Gastroesophageal sphincter (tissue), 4 donors: ENCODE results near the gene COBLL1. TPM values are rescaled to one million over a fixed set of nuclear protein-coding genes. Genes with fewer than 3 reads are reported as not detected.

ENCODE experiments used
- ATAC-seq: fragments of 150-250 bp; one replicate; pipeline ENCODE4 v1.9.1; 2016; ENCODE audit warnings: mild to moderate bottlenecking, moderate library complexity
- H3K27ac ChIP-seq, 4 donors: fragments of 200-600 bp; sonication (generic) in 3 of 4; 1 replicate in 3 of 4; 2 replicates in 1 of 4; pipeline ENCODE4 v1.5.1; 2016 to 2019
- H3K27me3 ChIP-seq: fragments of 200-600 bp; sonication (generic); one replicate; pipeline ENCODE4 v1.5.1; 2019
- H3K36me3 ChIP-seq, 2 donors: fragments of 200-600 bp; sonication (generic); one replicate each; pipeline ENCODE4 v1.5.1; 2019; ENCODE audit warnings: control low read depth in 1 of 2
- H3K4me1 ChIP-seq, 3 donors: fragments of 200-600 bp; sonication (generic); 1 replicate in 2 of 3; 2 replicates in 1 of 3; pipeline ENCODE4 v1.5.1; 2016 to 2019; ENCODE audit warnings: control low read depth in 2 of 3
- H3K4me3 ChIP-seq, 2 donors: fragments of 200-600 bp; sonication (generic); one replicate each; pipeline ENCODE4 v1.5.1; 2019; ENCODE audit warnings: mild to moderate bottlenecking in 1 of 2, moderate library complexity in 1 of 2
- H3K9me3 ChIP-seq, 3 donors: fragments of 200-600 bp; sonication (generic); one replicate each; pipeline ENCODE4 v1.5.1; 2017 to 2019; ENCODE audit warnings: control low read depth in 2 of 3
- CTCF ChIP-seq, 4 experiments: fragments of 200-600 bp in 2 of 4; fragments of 450-650 bp in 2 of 4; sonication (generic) in 1 of 4; IDR thresholded peaks; one replicate each; pipeline ENCODE4 v1.5.1; 2017 to 2019; ENCODE audit warnings: antibody characterized with exemption in 4 of 4, mild to moderate bottlenecking in 2 of 4, moderate library complexity in 2 of 4
- EP300 ChIP-seq: sonication (generic); formaldehyde crosslinking; IDR thresholded peaks from one replicate; pipeline ENCODE4 v1.6.1; 2017; ENCODE audit warnings: antibody characterized with exemption, mild to moderate bottlenecking
- POLR2A ChIP-seq, 2 donors: fragments of 450-650 bp; IDR thresholded peaks; one replicate each; pipeline ENCODE4 v1.6.1; 2017; ENCODE audit warnings: antibody characterized with exemption in 2 of 2, mild to moderate bottlenecking in 2 of 2, moderate library complexity in 1 of 2
- POLR2AphosphoS5 ChIP-seq: sonication (generic); formaldehyde crosslinking; IDR thresholded peaks from one replicate; pipeline ENCODE4 v1.6.1; 2017; ENCODE audit warnings: antibody characterized with exemption
- WGBS, 2 donors: methylation state at CpG; one replicate each; pipeline ENCODE4 v1.1.5; 2018; ENCODE audit warnings: low coverage in 1 of 2; 5-methylcytosine and 5-hydroxymethylcytosine counted together
- total RNA-seq, 4 donors: library from RNA; depleted of rRNA; stranded (reverse); fragments of >200 nt; gene quantifications; one replicate each; pipeline ENCODE4 v1.1.0, GENCODE V29; 2016

COBLL1 gene
- total RNA-seq, 4 donors from 2014 or later: 25.7 to 71.6 (median 56.6) TPM

- H3K4me1 ChIP-seq: no peaks in the 10 kb centered on the region
- H3K36me3 ChIP-seq: peaks cover 0 to 5% of the 10 kb centered on the region in 2 donors
- ATAC-seq: no peak
- H3K27me3 ChIP-seq: no peaks in the 10 kb centered on the region
- H3K27ac ChIP-seq: no peak overlapping the region
- TF ChIP-seq POLR2AphosphoS5: no peak
- TF ChIP-seq CTCF (IDR thresholded peaks at IDR 0.05): no peak
- no peak for TF ChIP-seq POLR2A (IDR thresholded peaks at IDR 0.05)
- no peak for TF ChIP-seq EP300
- no peaks in the 10 kb centered on the region for H3K9me3 ChIP-seq
- no peak overlapping the region for H3K4me3 ChIP-seq
Measured at GRCh38 chr2:164669291-164669690, 172.3 kb downstream of the COBLL1 start.

- ATAC-seq: no peak
- 94 to 95% methylated on average over 2 of the region's 2 CpGs for WGBS, 2 donors
- TF ChIP-seq POLR2A (IDR thresholded peaks at IDR 0.05): no peak
- no peak for TF ChIP-seq POLR2AphosphoS5
Measured at GRCh38 chr2:164667566-164667965, 174.1 kb downstream of the COBLL1 start.

GRCh38 chr2:164664070-164664469 is 177.6 kb downstream of the COBLL1 start:
- no peaks in the 10 kb centered on the region for H3K9me3 ChIP-seq
- TF ChIP-seq POLR2A (IDR thresholded peaks at IDR 0.05): no peak
- no peak for TF ChIP-seq POLR2AphosphoS5
- TF ChIP-seq EP300: no peak
- no peak for TF ChIP-seq CTCF (IDR thresholded peaks at IDR 0.05)
- no peaks in the 10 kb centered on the region for H3K27me3 ChIP-seq
- ATAC-seq: no peak
- H3K4me3 ChIP-seq: no peak overlapping the region
- no peaks in the 10 kb centered on the region for H3K36me3 ChIP-seq
- H3K27ac ChIP-seq: no peak overlapping the region
- H3K4me1 ChIP-seq: peaks cover 0 to 18% (median 0%) of the 10 kb centered on the region in 3 donors

More at GRCh38 chr2:164667566-164667965, 174.1 kb downstream of the COBLL1 start:
- Histone ChIP-seq H3K4me1 (peaks cover 0 to 4% (median 0%) of the 10 kb centered on the region in 3 donors), H3K9me3 (no peaks in the 10 kb centered on the region), H3K27me3 (no peaks in the 10 kb centered on the region), H3K4me3 (no peak overlapping the region), H3K27ac (no peak overlapping the region), H3K36me3 (no peaks in the 10 kb centered on the region)

- TF ChIP-seq POLR2AphosphoS5 (no peak), POLR2A (IDR thresholded peaks at IDR 0.05) (no peak), CTCF (IDR thresholded peaks at IDR 0.05) (no peak), EP300 (no peak)
- peak overlapping the region in 2 of 4 donors; percentile 38 to 46 for H3K27ac ChIP-seq
- H3K9me3 ChIP-seq: no peaks in the 10 kb centered on the region
- H3K27me3 ChIP-seq: no peaks in the 10 kb centered on the region
- H3K4me1 ChIP-seq: peaks cover 0 to 18% (median 0%) of the 10 kb centered on the region in 3 donors
- peaks cover 0 to 6% of the 10 kb centered on the region in 2 donors for H3K36me3 ChIP-seq
- H3K4me3 ChIP-seq: no peak overlapping the region
- 71 to 74% methylated on average over 1 of the region's 1 CpG for WGBS, 2 donors
- no peak for ATAC-seq
Measured at GRCh38 chr2:164662868-164663631, 178.6 kb downstream of the COBLL1 start.

- Histone ChIP-seq H3K4me3 (no peak overlapping the region), H3K4me1 (peaks cover 0 to 18% (median 0%) of the 10 kb centered on the region in 3 donors), H3K9me3 (no peaks in the 10 kb centered on the region), H3K27me3 (no peaks in the 10 kb centered on the region), H3K36me3 (peaks cover 0 to 7% of the 10 kb centered on the region in 2 donors), H3K27ac (peak overlapping the region in 3 of 4 donors; percentile 38 to 46 (median 44))
- no peak for ATAC-seq
- no peak for TF ChIP-seq CTCF (IDR thresholded peaks at IDR 0.05)
- no peak for TF ChIP-seq EP300
- TF ChIP-seq POLR2A (IDR thresholded peaks at IDR 0.05): no peak
- no peak for TF ChIP-seq POLR2AphosphoS5
- WGBS, 2 donors: 24 to 33% methylated on average over 1 of the region's 1 CpG
Measured at GRCh38 chr2:164662066-164662465, 179.6 kb downstream of the COBLL1 start.
